H1 (cell line): Measurements from ENCODE around the gene IL36G. TPM values are rescaled to one million over a fixed set of nuclear protein-coding genes. Genes with fewer than 3 reads are reported as not detected.

Experiments used
- CTCF ChIA-PET: fragments of 300-600 bp; sonication (Branson Sonifier 250); formaldehyde crosslinking; loops from one replicate; lab custom pipeline; 2021; ENCODE audit not compliant: partially characterized antibody; lab: Charles Lee
- POLR2A ChIA-PET: fragments of 300-600 bp; sonication (Branson Sonifier 250); formaldehyde crosslinking; loops from one replicate; lab custom pipeline; 2021; ENCODE audit warnings: inconsistent platforms; ENCODE audit not compliant: partially characterized antibody; lab: Charles Lee
- DNase-seq, 2 experiments: peaks; one replicate each; pipeline versions ENCODE4 v3.0.0 to v3.0.0-alpha.2; 2010 to 2022; ENCODE audit warnings: low spot score in 2 of 2, low read depth in 1 of 2, mixed read lengths in 1 of 2
- FAIRE-seq: peaks from 2 replicates; lab custom pipeline; 2011; peaks lifted over from hg19 to GRCh38; lab: Jason Lieb, UNC
- H2AFZ ChIP-seq: 2 replicates; pipeline ENCODE4 v1.8.1; 2012; ENCODE audit warnings: low read length, inconsistent platforms
- H2AK5ac ChIP-seq: 2 replicates; pipeline ENCODE4 v1.6.1; 2013; ENCODE audit warnings: low read depth, low read length
- H2BK120ac ChIP-seq: replicated peaks from 2 replicates; pipeline ENCODE3; 2013; ENCODE audit warnings: low read depth, low read length, inconsistent platforms
- H2BK12ac ChIP-seq: 2 replicates; pipeline ENCODE4 v1.6.1; 2013; ENCODE audit warnings: low read depth, low read length
- H2BK15ac ChIP-seq: 2 replicates; pipeline ENCODE4 v1.6.1; 2013; ENCODE audit warnings: low read length
- H2BK20ac ChIP-seq: 2 replicates; pipeline ENCODE4 v1.6.1; 2013; ENCODE audit warnings: low read length
- H2BK5ac ChIP-seq: 2 replicates; pipeline ENCODE4 v1.6.1; 2013; ENCODE audit warnings: low read depth, low read length
- H3K14ac ChIP-seq: 2 replicates; pipeline ENCODE4 v1.6.1; 2013; ENCODE audit warnings: inconsistent platforms; ENCODE audit not compliant: insufficient read length
- H3K18ac ChIP-seq: 2 replicates; pipeline ENCODE4 v1.6.1; 2013; ENCODE audit warnings: low read length; ENCODE audit errors: extremely low read depth
- H3K23ac ChIP-seq: 2 replicates; pipeline ENCODE4 v1.6.1; 2013; ENCODE audit warnings: inconsistent platforms; ENCODE audit not compliant: insufficient read length
- H3K23me2 ChIP-seq: 2 replicates; pipeline ENCODE4 v1.6.1; 2013; ENCODE audit warnings: low read depth, low read length
- H3K27ac ChIP-seq: 2 replicates; pipeline ENCODE4 v1.6.1; 2011; ENCODE audit warnings: low read depth, low read length, inconsistent platforms
- H3K27me3 ChIP-seq, 4 experiments: replicated peaks in 1 of 4; 1 replicate in 1 of 4; 2 replicates in 3 of 4; pipeline versions ENCODE4 v1.6.1 to v1.8.1; 2011 to 2013; ENCODE audit warnings: low read length in 3 of 4, mild to moderate bottlenecking in 3 of 4, inconsistent platforms in 2 of 4, mixed read lengths in 2 of 4, moderate library complexity in 1 of 4; ENCODE audit not compliant: control insufficient read depth in 3 of 4, insufficient read depth in 3 of 4; ENCODE audit errors: extremely low read depth in 1 of 4
- H3K36me3 ChIP-seq, 4 experiments: 2 replicates each; pipeline versions ENCODE4 v1.6.1 to v1.8.1; 2011 to 2013; ENCODE audit warnings: mild to moderate bottlenecking in 4 of 4, low read length in 3 of 4, moderate library complexity in 2 of 4, control low read depth in 1 of 4, inconsistent platforms in 1 of 4; ENCODE audit not compliant: insufficient read depth in 4 of 4, control insufficient read depth in 2 of 4
- H3K4ac ChIP-seq: replicated peaks from 2 replicates; pipeline ENCODE3; 2013; ENCODE audit warnings: low read length, low read depth, mixed read lengths, inconsistent platforms; ENCODE audit not compliant: insufficient read length
- H3K4me1 ChIP-seq, 4 experiments: replicated peaks in 1 of 4; 1 replicate in 1 of 4; 2 replicates in 3 of 4; pipeline versions ENCODE4 v1.6.1 to v1.8.1; 2011 to 2013; ENCODE audit warnings: low read length in 3 of 4, inconsistent platforms in 2 of 4, mixed read lengths in 1 of 4; ENCODE audit not compliant: insufficient read depth in 4 of 4, control insufficient read depth in 3 of 4
- H3K4me2 ChIP-seq, 2 experiments: 2 replicates each; pipeline versions ENCODE4 v1.6.1 to v1.8.1; 2011 to 2013; ENCODE audit warnings: low read depth in 2 of 2, low read length in 2 of 2, control low read depth in 1 of 2, inconsistent platforms in 1 of 2, mild to moderate bottlenecking in 1 of 2; ENCODE audit not compliant: insufficient read depth in 1 of 2
- H3K4me3 ChIP-seq, 4 experiments: fragments of 200-600, 300-600 bp in 1 of 4; sonication (generic), shearing (Covaris generic), sonication (Bioruptor Twin) in 1 of 4; 2 replicates each; pipeline versions ENCODE4 v1.5.1 to v1.8.1; 2011 to 2016; ENCODE audit warnings: low read length in 4 of 4, low read depth in 3 of 4, control low read depth in 2 of 4, inconsistent platforms in 2 of 4, mild to moderate bottlenecking in 2 of 4, mixed read lengths in 1 of 4, moderate library complexity in 1 of 4; ENCODE audit not compliant: insufficient read depth in 2 of 4; ENCODE audit errors: extremely low read depth in 1 of 4
- H3K56ac ChIP-seq: replicated peaks from 2 replicates; pipeline ENCODE3; 2013; ENCODE audit warnings: low read depth, mild to moderate bottlenecking, mixed read lengths, low read length, inconsistent platforms; ENCODE audit not compliant: insufficient read length
- H3K79me1 ChIP-seq: 2 replicates; pipeline ENCODE4 v1.6.1; 2013; ENCODE audit warnings: low read depth, low read length, control low read depth
- H3K79me2 ChIP-seq, 2 experiments: 2 replicates each; pipeline versions ENCODE4 v1.6.1 to v1.8.1; 2012 to 2013; ENCODE audit warnings: low read length in 2 of 2, mild to moderate bottlenecking in 2 of 2, inconsistent platforms in 1 of 2; ENCODE audit not compliant: insufficient read depth in 2 of 2, control insufficient read depth in 1 of 2
- H3K9ac ChIP-seq, 4 experiments: replicated peaks in 1 of 4; 1 replicate in 1 of 4; 2 replicates in 3 of 4; pipeline versions ENCODE4 v1.6.1 to v1.8.1; 2011 to 2013; ENCODE audit warnings: low read depth in 3 of 4, low read length in 3 of 4, control low read depth in 2 of 4, mild to moderate bottlenecking in 2 of 4, moderate library complexity in 2 of 4, inconsistent platforms in 1 of 4; ENCODE audit errors: extremely low read depth in 1 of 4
- H3K9me3 ChIP-seq, 2 experiments: 2 replicates each; pipeline versions ENCODE4 v1.6.1 to v1.8.1; 2012 to 2013; ENCODE audit warnings: mild to moderate bottlenecking in 2 of 2, moderate library complexity in 2 of 2, control low read depth in 1 of 2, inconsistent platforms in 1 of 2, low read depth in 1 of 2, low read length in 1 of 2, mixed read lengths in 1 of 2; ENCODE audit not compliant: insufficient read depth in 2 of 2
- H4K20me1 ChIP-seq, 2 experiments: replicated peaks in 1 of 2; 2 replicates each; pipeline versions ENCODE3 to v1.8.1; 2011 to 2013; ENCODE audit warnings: inconsistent platforms in 2 of 2, low read length in 2 of 2, mild to moderate bottlenecking in 1 of 2; ENCODE audit not compliant: insufficient read depth in 2 of 2, control insufficient read depth in 1 of 2
- H4K5ac ChIP-seq: 2 replicates; pipeline ENCODE4 v1.6.1; 2013; ENCODE audit warnings: low read length, low read depth, mixed read lengths, inconsistent platforms; ENCODE audit not compliant: insufficient read length
- H4K8ac ChIP-seq: 2 replicates; pipeline ENCODE4 v1.8.0; 2013; ENCODE audit warnings: mild to moderate bottlenecking, moderate library complexity, low read length, inconsistent platforms; ENCODE audit not compliant: insufficient read depth; ENCODE audit errors: extremely low read depth
- H4K91ac ChIP-seq: replicated peaks from 2 replicates; pipeline ENCODE3; 2013; ENCODE audit warnings: low read length, mixed read lengths, inconsistent platforms; ENCODE audit not compliant: insufficient read length
- ASH2L ChIP-seq: fragments of 200-600, 300-600 bp; sonication (generic); IDR thresholded peaks from one replicate; pipeline ENCODE4 v1.7.1; 2017; ENCODE audit warnings: low read length
- ATF2 ChIP-seq: IDR thresholded peaks from 2 replicates; pipeline ENCODE4 v1.6.1; 2012; ENCODE audit warnings: low read length, inconsistent platforms
- BRCA1 ChIP-seq: IDR thresholded peaks from 2 replicates; pipeline ENCODE4 v1.6.1; 2012; ENCODE audit warnings: low read depth, low read length, improper control_type of control experiment
- CEBPB ChIP-seq: IDR thresholded peaks from 2 replicates; pipeline ENCODE4 v1.6.1; 2012; ENCODE audit warnings: low read depth, low read length
- EP300 ChIP-seq, 2 experiments: IDR thresholded peaks; 1 replicate in 1 of 2; 2 replicates in 1 of 2; pipeline ENCODE4 v1.6.1; 2011 to 2012; ENCODE audit warnings: low read depth in 2 of 2, low read length in 2 of 2, mild to moderate bottlenecking in 2 of 2, borderline replicate concordance in 1 of 2, inconsistent platforms in 1 of 2, moderate library complexity in 1 of 2
- EZH2 ChIP-seq: fragments of 200-600 bp; sonication (generic); IDR thresholded peaks from 2 replicates; pipeline ENCODE4 v1.7.1; 2012; ENCODE audit warnings: low read depth, mild to moderate bottlenecking, moderate library complexity, low read length, inconsistent platforms; ENCODE audit not compliant: severe bottlenecking
- GABPA ChIP-seq: IDR thresholded peaks from 2 replicates; pipeline ENCODE4 v1.6.1; 2011; ENCODE audit warnings: mild to moderate bottlenecking, low read length, moderate library complexity, borderline replicate concordance; ENCODE audit not compliant: insufficient read depth
- MAFK ChIP-seq: IDR thresholded peaks from 2 replicates; pipeline ENCODE4 v1.6.1; 2012; ENCODE audit warnings: low read depth, mild to moderate bottlenecking, improper control_type of control experiment, low read length
- SP4 ChIP-seq: IDR thresholded peaks from 2 replicates; pipeline ENCODE4 v1.6.1; 2012; ENCODE audit warnings: low read length, inconsistent platforms
- TEAD4 ChIP-seq: IDR thresholded peaks from 2 replicates; pipeline ENCODE4 v1.6.1; 2012; ENCODE audit warnings: low read depth, low read length, inconsistent platforms, mixed read lengths
- USF2 ChIP-seq: IDR thresholded peaks from 2 replicates; pipeline ENCODE4 v1.6.1; 2011; ENCODE audit warnings: low read length, improper control_type of control experiment
- WGBS, 2 experiments: shearing (Covaris generic) in 1 of 2; methylation state at CpG; one replicate each; pipeline versions ENCODE4 v1.1.6 to v1.1.7; 2013 to 2015; ENCODE audit warnings: low lambda C conversion rate in 2 of 2, mixed read lengths in 2 of 2, inconsistent platforms in 1 of 2, low coverage in 1 of 2, missing lambda C conversion rate in 1 of 2; ENCODE audit not compliant: insufficient replicate concordance in 2 of 2, insufficient coverage in 1 of 2, insufficient read length in 1 of 2; ENCODE audit errors: extremely low coverage in 1 of 2, missing lambda C conversion rate in 1 of 2; 5-methylcytosine and 5-hydroxymethylcytosine counted together
- polyA plus RNA-seq, 7 experiments: library from polyadenylated mRNA; depleted of rRNA in 3 of 7; stranded (reverse) in 5 of 7; unstranded in 2 of 7; fragments of >200 nt in 5 of 7; fragments of 200-250 nt in 2 of 7; gene quantifications; 1 replicate in 5 of 7; 2 replicates in 1 of 7; 4 replicates in 1 of 7; pipeline versions ENCODE4 v1.2.1 to v1.2.3, GENCODE V29; 2011 to 2013; ENCODE audit warnings: missing spikeins in 2 of 7, mixed read lengths in 2 of 7
- total RNA-seq: library from RNA; stranded (reverse); fragmentation: NEBNext Ultra II Directional; extraction: Animal tissue kit (Norgen Biotek cat#: 25700); gene quantifications from 2 replicates; pipeline ENCODE4 v1.2.1, GENCODE V29; 2021

Gene IL36G
- total and polyA plus RNA-seq, 2 of the 8 experiments (the other 6 are each of a cell fraction or from before 2014, with no cell fraction given): 0.39 TPM; not detected in 1

GRCh38 chr2:112944971-112945370, 32.8 kb upstream of the IL36G start:
- H3K4me1 ChIP-seq: no peaks in the 10 kb centered on the region
- no peaks in the 10 kb centered on the region for H3K79me2 ChIP-seq
- H4K5ac ChIP-seq: no peak overlapping the region
- H3K36me3 ChIP-seq: no peaks in the 10 kb centered on the region
- FAIRE-seq: no peak
- no peak overlapping the region for H4K91ac ChIP-seq
- H3K56ac ChIP-seq: no peak overlapping the region
- WGBS, 2 experiments: 88% methylated on average over 1 of the region's 1 CpG; no CpG with 5 or more reads in 1 of the 2 experiments
- H2BK5ac ChIP-seq: no peak overlapping the region
- no peak overlapping the region for H3K4me3 ChIP-seq
- H2BK15ac ChIP-seq: no peak overlapping the region
- ChIA-PET POLR2A (no interaction called here), CTCF (interaction anchor here (0.6 to 6.4 kb wide), 4 partner anchors 11 to 446 kb away, joined by 3 to 41 read pairs (median 8); no protein-coding TSS in a partner anchor)
- H3K23ac ChIP-seq: no peak overlapping the region
- no peak overlapping the region for H4K8ac ChIP-seq
- H3K79me1 ChIP-seq: no peaks in the 10 kb centered on the region
- no peaks in the 10 kb centered on the region for H3K27me3 ChIP-seq
- no peak overlapping the region for H2AFZ ChIP-seq
- no peak overlapping the region for H3K4me2 ChIP-seq
- H3K23me2 ChIP-seq: no peaks in the 10 kb centered on the region
- no peak overlapping the region for H3K18ac ChIP-seq
- TF ChIP-seq EZH2: no peak
- no peak for TF ChIP-seq GABPA
- no peak for TF ChIP-seq BRCA1
- no peak for TF ChIP-seq MAFK
- TF ChIP-seq USF2: no peak
- no peak for TF ChIP-seq CEBPB
- no peak for TF ChIP-seq ATF2
- no peak for TF ChIP-seq ASH2L
- TF ChIP-seq SP4: no peak
- TF ChIP-seq EP300 (IDR thresholded peaks at IDR 0.05; ENCODE audit: borderline replicate concordance in 1 of 2, low read depth in 2 of 2, low read length in 2 of 2): no peak
- no peak for TF ChIP-seq TEAD4
- H3K9ac ChIP-seq: no peak overlapping the region
- H3K9me3 ChIP-seq: no peaks in the 10 kb centered on the region
- no peak overlapping the region for H2BK20ac ChIP-seq
- H2AK5ac ChIP-seq: no peak overlapping the region
- no peak overlapping the region for H3K27ac ChIP-seq
- H3K4ac ChIP-seq: no peak overlapping the region
- H2BK120ac ChIP-seq: no peak overlapping the region
- H2BK12ac ChIP-seq: no peak overlapping the region
- DNase-seq: no peak
- no peaks in the 10 kb centered on the region for H4K20me1 ChIP-seq
- H3K14ac ChIP-seq: no peak overlapping the region
